ENCODE results near the gene TMEM245. TPM values are rescaled to one million over a fixed set of nuclear protein-coding genes. Genes with fewer than 3 reads are reported as not detected.

The TMEM245 gene
- total RNA-seq, 2 donors from 2014 or later, result 25.1 to 39.7 TPM

DNA sequence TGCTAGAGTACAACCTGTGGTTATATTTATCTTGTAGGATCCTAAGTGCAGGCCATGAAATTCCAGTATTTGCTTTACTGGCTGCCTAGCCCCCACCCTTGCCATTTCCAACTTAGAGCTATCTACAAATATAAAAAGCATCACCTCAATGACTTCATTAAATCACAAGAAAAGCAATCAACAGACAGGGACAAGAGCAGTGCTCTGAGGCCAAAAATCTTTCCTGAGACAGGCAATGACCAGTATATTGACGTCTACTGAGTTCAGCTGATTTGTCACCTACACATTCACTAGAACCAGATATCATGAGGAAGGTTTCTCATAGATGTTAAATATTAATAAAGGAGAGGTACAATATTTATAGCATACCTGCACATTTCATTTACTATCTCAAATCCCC is 68.0 kb downstream of the TMEM245 start:
- DNase-seq, result no peak
- Histone ChIP-seq H3K27me3 (no peaks in the 10 kb centered on the region), H3K9me3 (no peaks in the 10 kb centered on the region), H3K36me3 (peaks cover 12% of the 10 kb centered on the region), H3K4me3 (no peak overlapping the region), H3K4me1 (no peaks in the 10 kb centered on the region), H3K27ac (no peak overlapping the region), H3K9ac (ENCODE audit: low read depth in 2 of 2, low read length in 2 of 2) (no peak overlapping the region)
- intact Hi-C loops (cut with DNase I), result no loop called here
- no peak for TF ChIP-seq CTCF (IDR thresholded peaks at IDR 0.05)

DNA sequence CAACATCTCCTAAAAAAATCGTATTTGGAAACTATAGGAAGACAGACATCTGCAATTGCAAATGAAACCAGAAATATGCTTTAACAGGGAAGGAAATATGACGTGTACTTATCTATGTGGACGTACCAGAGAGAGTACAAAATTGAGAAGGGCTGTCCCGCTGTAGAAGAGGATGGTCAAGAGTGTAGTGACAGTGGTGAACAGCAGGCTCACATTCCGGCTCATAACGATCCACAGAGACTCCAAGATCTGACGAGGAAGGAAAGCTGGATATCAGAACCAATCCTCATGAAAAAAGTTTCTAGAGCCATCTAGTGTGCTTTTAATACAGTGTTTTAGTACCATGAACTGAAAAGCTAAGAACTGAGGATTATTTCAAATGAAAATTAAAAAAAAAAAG is 69.3 kb downstream of the TMEM245 start:
- H3K4me1 ChIP-seq, result no peaks in the 10 kb centered on the region
- H3K36me3 ChIP-seq, result peaks cover 12% of the 10 kb centered on the region
- TF ChIP-seq CTCF (IDR thresholded peaks at IDR 0.05), result no peak
- H3K9ac ChIP-seq (ENCODE audit: low read depth in 2 of 2, low read length in 2 of 2), result no peak overlapping the region
- no peaks in the 10 kb centered on the region for H3K27me3 ChIP-seq
- no peak overlapping the region for H3K27ac ChIP-seq
- no peaks in the 10 kb centered on the region for H3K9me3 ChIP-seq
- DNase-seq, result no peak
- H3K4me3 ChIP-seq, result no peak overlapping the region
- intact Hi-C loops (cut with DNase I), result no loop called here

GRCh38 chr9:109048822-109049221 is 70.9 kb downstream of the TMEM245 start:
- no peak for TF ChIP-seq CTCF (IDR thresholded peaks at IDR 0.05)
- intact Hi-C loops (cut with DNase I), result no loop called here
- Histone ChIP-seq H3K4me1 (no peaks in the 10 kb centered on the region), H3K9ac (ENCODE audit: low read depth in 2 of 2, low read length in 2 of 2) (no peak overlapping the region), H3K36me3 (peaks cover 12% of the 10 kb centered on the region), H3K4me3 (no peak overlapping the region), H3K27ac (no peak overlapping the region), H3K27me3 (no peaks in the 10 kb centered on the region), H3K9me3 (no peaks in the 10 kb centered on the region)
- no peak for DNase-seq

- H3K4me1 ChIP-seq, result no peaks in the 10 kb centered on the region
- no peak for DNase-seq
- H3K27me3 ChIP-seq, result no peaks in the 10 kb centered on the region
- no peaks in the 10 kb centered on the region for H3K9me3 ChIP-seq
- no peak for TF ChIP-seq CTCF (IDR thresholded peaks at IDR 0.05)
- no peak overlapping the region for H3K27ac ChIP-seq
- peaks cover 4% of the 10 kb centered on the region for H3K36me3 ChIP-seq
- H3K9ac ChIP-seq (ENCODE audit: low read depth in 2 of 2, low read length in 2 of 2), result no peak overlapping the region
- H3K4me3 ChIP-seq, result no peak overlapping the region
- intact Hi-C loops (cut with DNase I), result no loop called here
These were observed 72.5 kb downstream of the TMEM245 start for GRCh38 chr9:109047259-109047658.

GRCh38 chr9:109046346-109046745 is 73.4 kb downstream of the TMEM245 start:
- no peak overlapping the region for H3K4me3 ChIP-seq
- no peaks in the 10 kb centered on the region for H3K4me1 ChIP-seq
- no peak for TF ChIP-seq CTCF (IDR thresholded peaks at IDR 0.05)
- no peak overlapping the region for H3K27ac ChIP-seq
- no peaks in the 10 kb centered on the region for H3K27me3 ChIP-seq
- H3K9me3 ChIP-seq, result no peaks in the 10 kb centered on the region
- H3K9ac ChIP-seq (ENCODE audit: low read depth in 2 of 2, low read length in 2 of 2), result no peak overlapping the region
- no peak for DNase-seq
- intact Hi-C loops (cut with DNase I), result no loop called here
- peaks cover 4% of the 10 kb centered on the region for H3K36me3 ChIP-seq

- Histone ChIP-seq H3K9ac (ENCODE audit: low read depth in 2 of 2, low read length in 2 of 2) (no peak overlapping the region), H3K4me1 (no peaks in the 10 kb centered on the region), H3K4me3 (no peak overlapping the region), H3K9me3 (no peaks in the 10 kb centered on the region), H3K36me3 (peaks cover 4% of the 10 kb centered on the region), H3K27me3 (no peaks in the 10 kb centered on the region), H3K27ac (no peak overlapping the region)
- no peak for DNase-seq
- no peak for TF ChIP-seq CTCF (IDR thresholded peaks at IDR 0.05)
- intact Hi-C loops (cut with DNase I), result no loop called here
These were observed 76.2 kb downstream of the TMEM245 start for GRCh38 chr9:109043578-109043977.

All from colonic mucosa (tissue), 4 donors.